Brain pericyte (primary cell): Measurements from ENCODE around the gene NRROS.
"Not testable (repeated sequence)": the region's sequence is repeated elsewhere in the genome, so short reads cannot be mapped to it uniquely, and the experiment has no call there.

Experiments used
- DNase-seq: peaks from one replicate; pipeline ENCODE4 v3.0.0-alpha.2; 2012; ENCODE audit warnings: low read depth, low spot score

The NRROS gene

DNA sequence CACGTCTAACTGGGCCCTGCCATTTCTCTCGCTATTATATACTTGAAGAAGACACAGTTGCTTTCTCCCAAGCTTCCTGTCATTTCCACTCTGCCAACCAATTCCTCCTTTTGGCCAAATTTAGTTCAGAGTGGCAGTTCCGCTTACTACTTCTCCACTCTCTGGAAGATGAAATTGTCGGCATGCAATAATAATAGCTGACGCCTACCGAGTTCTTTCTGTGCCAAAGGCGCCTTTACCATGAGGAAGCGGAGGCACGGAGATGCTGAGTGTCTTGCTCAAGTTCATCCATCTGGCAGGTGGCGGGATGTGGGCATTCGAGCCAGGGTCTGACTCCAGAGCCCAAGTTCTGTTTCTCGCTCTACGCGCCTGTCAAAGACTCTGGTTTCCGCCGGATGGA lies 14.6 kb upstream of the NRROS start:
- DNase-seq, result no peak

- DNase-seq, result no peak
Observed at GRCh38 chr3:196625331-196625730, 14.2 kb upstream of the NRROS start.

DNA sequence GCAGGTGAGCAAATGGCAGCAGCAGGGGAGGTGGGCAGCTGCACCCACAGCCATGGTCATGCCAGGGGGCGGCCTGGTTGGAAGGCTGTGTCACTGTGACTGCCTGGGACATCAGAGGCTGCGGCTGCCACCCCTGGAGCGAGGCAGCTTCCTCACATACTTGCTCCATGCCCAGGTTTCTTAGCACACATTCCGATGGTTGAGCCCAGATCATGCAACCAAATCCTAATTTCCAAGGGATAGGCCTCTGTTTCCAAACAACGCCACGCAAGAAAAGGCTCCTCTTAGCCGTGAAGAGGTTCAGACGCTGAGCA lies 11.6 kb upstream of the NRROS start:
- no peak for DNase-seq

DNA sequence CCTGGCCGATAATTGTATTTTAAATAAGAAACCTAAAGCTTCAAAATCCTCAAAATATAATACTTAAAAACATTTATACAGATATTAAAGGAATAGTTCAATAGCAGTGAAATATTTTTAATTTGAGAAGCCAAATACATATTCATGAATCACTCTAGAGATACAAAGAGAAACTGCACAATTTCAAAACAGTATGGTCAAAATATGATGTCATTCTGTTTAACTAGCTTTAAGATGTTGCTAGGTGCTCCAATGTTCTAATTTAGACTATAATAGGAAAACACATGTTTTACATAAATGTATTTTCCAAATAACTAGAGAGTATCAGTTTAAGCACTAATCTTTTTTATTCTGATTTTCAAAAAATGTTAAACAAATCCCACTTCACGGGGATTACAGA lies 10.3 kb upstream of the NRROS start:
- no peak for DNase-seq

GRCh38 chr3:196631682-196632045 lies 7.8 kb upstream of the NRROS start:
- DNase-seq, result no peak

GRCh38 chr3:196632046-196632751 lies 7.3 kb upstream of the NRROS start:
- DNase-seq, result no peak

DNA sequence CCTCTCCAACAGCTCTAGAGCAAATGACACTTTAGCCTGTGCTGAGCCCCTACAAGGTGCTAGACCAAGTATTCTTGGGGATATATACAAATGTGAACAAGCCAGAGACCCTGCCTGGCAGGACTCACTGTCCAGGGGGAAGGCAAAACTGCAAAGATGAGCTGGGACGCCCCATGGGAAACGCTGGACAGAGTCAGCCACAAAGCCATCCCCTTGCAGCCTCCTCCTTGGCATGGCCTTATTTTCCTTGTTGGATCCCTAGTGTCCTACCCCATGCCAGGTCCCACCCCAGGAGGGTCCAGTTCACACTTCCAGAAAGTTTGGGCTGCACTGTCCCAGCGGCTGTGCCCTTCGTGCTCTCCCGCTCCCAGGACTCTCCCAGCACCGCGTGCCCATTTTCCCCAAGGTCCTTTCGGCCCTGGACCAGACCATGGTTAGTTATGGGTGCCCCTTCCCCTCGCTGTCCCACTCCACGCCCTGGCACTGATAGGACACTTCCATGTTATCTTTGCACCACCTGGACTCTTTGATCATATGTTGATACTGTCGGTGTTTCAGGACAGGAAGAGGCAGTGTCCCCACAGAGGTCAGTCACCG lies 5.8 kb upstream of the NRROS start:
- DNase-seq, result no peak

GRCh38 chr3:196634224-196634623 lies 5.3 kb upstream of the NRROS start:
- DNase-seq, result no peak

GRCh38 chr3:196634829-196635228 lies 4.7 kb upstream of the NRROS start:
- no peak for DNase-seq

DNA sequence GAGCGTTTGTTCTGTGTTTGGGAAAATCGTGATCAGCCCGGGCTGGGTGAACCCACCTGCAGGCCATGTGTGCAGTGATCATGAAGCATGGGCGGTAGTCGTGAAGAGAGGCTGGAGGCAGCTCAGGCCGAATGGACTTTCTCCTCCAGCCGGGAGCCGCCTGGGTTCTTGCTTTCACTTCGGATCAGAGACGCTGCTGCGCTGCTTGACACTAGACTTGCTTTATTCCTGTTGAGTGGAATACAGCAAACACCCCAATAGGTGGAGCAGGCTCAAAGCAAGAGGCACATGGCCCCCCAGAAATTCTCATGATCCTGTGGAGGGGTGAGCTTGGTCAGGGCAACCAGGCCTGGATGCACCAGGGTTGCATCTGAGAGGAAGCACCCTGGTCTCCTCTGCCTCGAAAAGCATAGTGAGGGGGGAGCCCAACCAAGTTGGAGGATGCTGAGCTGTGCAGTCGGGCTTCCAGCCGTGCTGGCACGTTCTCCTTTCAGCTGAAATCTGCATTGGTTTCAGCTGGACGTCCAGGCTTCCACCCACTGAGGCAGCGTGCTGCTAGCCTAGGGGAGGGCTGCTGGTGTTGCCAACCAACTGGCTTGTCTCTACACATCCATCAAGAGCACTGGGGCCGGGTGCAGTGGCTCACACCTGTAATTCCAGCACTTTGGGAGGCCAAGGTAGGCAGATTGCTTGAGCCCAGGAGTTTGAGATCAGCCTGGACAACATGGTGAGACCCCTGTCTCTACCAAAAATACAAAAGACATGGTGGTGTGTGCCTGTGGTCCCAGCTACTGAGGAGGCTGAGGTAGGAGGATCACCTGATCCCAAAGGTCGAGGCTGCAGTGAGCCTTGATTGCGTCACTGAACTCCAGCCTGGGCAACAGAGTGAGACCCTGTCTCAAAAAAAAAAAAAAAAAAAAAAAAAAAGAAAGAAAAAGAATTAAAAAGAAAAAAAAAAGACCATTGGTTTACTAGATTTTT lies 2.8 kb upstream of the NRROS start:
- DNase-seq, result no peak

DNA sequence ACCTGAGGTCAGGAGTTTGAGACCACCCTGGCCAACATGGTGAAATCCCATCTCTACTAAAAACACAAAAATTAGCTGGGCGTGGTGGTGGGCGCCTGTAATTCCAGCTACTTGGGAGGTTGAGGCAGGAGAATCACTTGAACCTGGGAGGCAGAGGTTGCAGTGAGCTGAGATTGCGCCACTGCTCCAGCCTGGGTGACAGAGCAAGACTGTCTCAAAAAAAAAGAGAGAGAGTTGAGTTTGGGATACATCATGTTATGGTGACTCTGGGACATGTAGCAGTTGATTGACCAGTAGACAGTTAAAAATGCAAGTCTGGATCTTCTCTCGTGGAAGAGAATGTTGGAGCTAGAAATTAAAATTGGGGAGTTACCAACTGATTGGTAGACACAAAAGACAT lies 1.6 kb upstream of the NRROS start:
- not testable (repeated sequence) for DNase-seq

GRCh38 chr3:196638861-196639482 lies 522 bp upstream of the NRROS start:
- no peak for DNase-seq

DNA sequence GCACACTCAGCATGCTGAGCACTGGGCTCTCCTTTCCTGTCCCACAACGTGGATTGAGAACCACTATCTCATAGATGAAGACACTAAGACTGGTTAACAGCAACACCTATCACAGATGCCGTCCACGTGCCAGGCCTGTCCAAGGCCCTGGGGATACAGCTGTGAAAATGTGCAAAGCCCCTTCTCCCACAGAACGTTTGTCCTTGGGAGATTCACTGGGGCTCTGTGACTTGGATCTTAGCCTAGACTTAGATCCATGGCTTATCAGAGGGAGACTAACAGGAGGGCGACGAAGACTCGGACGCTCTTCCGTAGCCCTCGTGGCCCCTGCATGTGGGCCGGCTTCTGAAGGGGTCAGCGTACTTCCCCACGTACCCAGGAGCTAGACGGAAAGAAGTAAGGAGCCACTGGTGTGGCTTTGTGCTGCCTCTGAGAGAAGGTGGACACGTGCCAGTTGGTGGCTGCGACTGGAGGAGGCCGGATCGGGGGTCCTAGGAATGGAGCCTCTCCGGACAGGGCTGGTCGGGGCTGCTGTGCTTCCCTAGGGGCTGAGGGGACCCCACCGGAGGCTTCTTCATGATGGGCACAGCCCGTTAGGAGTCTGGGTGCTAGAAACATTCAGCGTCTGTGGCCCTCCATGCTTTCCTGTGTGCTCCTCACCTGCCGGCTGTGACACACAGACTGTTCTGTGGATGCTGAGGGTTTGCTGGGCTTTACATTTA lies 964 bp downstream of the NRROS start:
- DNase-seq, result no peak

DNA sequence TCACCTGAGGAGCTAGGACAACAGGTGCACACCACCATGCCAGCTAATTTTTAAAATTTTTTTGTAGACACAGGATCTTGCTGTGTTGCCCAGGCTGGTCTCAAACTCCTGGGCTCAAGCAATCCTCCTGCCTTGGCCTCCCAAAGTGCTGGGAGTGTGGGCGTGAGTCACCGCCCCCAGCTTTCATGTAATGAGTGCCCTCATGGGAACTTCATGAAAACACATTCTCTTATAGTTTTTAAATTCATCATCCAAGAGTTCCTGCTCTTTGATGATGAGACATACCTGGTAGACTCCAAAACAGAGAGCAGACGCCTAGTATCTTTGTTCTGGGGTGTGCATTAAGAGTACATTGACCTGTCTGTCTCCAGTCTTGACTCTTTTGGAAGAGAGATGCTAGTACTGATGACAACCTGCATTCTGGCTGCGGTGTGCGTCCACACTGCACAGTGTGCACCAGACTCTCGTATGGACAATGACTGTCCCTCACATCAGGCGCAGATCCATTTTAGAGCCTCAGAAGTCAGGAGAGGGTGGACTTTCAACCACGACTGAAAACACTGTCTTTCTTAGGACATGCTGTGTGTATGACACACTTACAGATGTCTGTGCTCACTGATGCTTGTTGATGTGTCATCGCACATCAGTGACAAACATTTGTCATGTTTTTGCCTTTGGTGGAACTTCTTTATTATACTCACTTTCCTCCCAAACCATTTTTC lies 2.0 kb downstream of the NRROS start:
- no peak for DNase-seq

DNA sequence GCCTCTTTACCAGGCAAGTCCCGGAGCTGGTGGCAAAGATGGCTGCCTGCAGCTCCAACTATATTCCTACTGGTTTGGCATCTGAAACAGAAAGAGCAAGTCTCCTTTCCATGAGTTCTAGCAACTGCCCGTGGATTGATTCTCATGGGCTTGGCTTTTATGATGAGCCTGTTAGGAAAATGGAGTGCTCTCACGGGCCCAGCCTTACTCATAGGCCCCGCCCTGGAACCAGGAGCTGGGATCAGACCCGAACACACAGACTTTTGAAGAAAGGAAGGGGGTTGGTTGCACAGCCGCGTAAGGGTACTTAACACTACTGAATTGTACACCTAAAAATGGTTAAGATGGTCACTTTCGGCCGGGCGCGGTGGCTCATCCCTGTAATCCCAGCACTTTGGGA lies 2.9 kb downstream of the NRROS start:
- DNase-seq, result no peak

- DNase-seq, result no peak
Observed at GRCh38 chr3:196643201-196643749, 3.8 kb downstream of the NRROS start.

DNA sequence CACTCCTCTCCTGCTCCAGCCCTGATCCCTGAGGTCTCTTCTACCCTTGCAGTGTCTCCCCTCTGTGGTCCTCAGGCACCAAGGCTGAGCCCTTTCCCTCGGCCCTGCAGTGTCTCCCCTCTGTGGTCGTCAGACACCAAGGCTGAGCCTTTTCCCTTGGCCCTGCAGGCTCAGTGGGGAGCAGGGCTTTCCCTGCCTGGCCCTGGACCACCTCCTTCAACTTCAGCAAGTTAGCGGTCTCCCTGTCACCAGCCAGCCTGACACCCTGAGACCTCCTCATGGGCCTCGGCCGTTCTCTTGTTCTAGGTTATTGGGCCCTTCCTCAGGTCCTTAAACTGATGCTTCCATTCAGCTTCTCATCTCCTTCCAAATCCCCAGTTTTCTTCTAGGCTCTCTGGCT lies 4.3 kb downstream of the NRROS start:
- no peak for DNase-seq

DNA sequence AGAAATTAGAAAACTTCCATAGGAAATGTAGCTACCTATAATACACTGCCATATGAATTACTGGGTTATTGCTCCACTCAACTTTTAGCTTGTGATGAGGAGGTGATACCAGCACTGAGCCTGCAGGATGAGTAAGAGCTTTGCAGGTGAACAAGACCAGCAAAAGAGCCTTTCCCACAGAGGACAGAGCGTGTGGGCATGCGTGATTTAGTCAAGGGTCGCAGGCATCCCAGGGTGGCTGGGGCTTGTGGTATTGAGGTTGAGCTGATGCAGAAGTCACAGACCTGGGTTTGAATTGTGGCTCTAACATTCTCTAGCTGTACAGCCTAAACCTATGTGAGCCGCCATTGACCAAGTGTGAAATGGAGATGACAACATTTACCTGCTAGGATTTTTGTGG lies 5.6 kb downstream of the NRROS start:
- DNase-seq, result no peak

DNA sequence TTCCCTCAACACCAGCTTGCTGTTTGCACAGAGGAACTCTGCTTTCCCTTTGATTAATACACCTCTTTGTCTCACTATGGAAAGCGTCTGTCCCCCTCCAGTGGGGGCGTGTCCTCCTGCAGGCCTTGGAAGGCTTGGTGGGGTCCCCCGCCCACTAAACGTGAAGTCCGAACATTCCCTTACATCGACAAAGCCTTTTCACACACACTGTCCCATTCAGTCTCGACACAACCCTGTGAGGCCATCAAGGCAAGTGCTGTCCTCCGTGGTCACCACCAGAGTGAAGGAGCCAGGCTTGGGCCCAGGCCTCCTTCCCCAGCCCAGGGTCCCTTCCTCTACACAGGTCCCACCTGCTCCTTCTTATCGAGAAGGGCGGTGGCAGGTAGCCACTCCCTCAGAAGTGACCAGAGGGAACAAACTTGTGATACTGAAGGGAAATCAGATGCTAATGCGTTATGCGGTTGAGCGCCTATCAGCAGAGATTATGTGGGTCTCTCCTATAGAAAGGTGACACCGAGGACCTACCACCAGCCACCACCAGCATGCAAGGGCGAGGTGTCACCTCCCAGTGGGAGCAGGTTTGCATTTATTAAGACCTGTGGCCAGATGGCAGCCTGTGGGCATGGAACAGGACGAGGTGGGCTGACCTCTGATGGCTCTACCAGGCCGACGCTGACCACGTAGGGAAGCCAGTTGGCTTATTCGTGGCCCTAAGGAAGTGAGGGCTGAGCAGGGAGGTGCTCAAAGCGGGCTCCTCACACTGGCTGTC lies 6.6 kb downstream of the NRROS start:
- no peak for DNase-seq

DNA sequence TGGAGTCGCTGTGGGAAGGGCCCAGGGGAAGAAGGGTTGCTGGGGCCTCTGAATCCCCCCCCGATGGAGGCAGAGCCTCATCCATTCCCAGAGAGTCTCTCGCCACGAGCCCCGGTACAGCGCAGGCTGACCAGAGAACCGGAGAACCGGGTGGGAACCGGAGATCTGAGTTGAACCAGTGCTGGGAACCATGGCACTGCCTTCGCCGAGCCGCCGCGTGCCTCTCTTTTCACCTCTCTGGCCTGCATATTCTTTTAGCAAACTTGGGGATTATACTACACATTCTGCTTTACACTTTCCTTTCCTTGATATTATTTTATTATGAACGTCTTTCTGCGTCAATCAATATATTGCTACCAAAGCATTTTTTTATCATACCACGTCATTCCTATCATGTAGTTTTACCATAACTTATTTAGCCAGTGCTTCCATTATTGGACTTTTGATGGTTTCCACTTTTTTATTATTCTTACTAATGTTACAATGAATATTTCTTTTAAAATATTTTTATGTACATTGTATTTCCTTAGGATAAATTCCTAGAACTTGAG lies 7.2 kb downstream of the NRROS start:
- no peak for DNase-seq
